H1 (cell line): ENCODE measurements around the gene ABHD18. TPM values are rescaled to one million over a fixed set of nuclear protein-coding genes. Genes with fewer than 3 reads are reported as not detected.

ENCODE experiments used
- BCL11A ChIP-seq, 2 experiments: IDR thresholded peaks; one replicate each; pipeline ENCODE4 v1.6.1; 2011; ENCODE audit warnings: low read depth in 2 of 2, low read length in 2 of 2, mild to moderate bottlenecking in 2 of 2
- EGR1 ChIP-seq: IDR thresholded peaks from 2 replicates; pipeline ENCODE4 v1.6.1; 2011; ENCODE audit warnings: low read depth, low read length, borderline replicate concordance
- EP300 ChIP-seq, 2 experiments: IDR thresholded peaks; 1 replicate in 1 of 2; 2 replicates in 1 of 2; pipeline ENCODE4 v1.6.1; 2011 to 2012; ENCODE audit warnings: low read depth in 2 of 2, low read length in 2 of 2, mild to moderate bottlenecking in 2 of 2, borderline replicate concordance in 1 of 2, inconsistent platforms in 1 of 2, moderate library complexity in 1 of 2
- MAFK ChIP-seq: IDR thresholded peaks from 2 replicates; pipeline ENCODE4 v1.6.1; 2012; ENCODE audit warnings: low read depth, mild to moderate bottlenecking, improper control_type of control experiment, low read length
- TAF1 ChIP-seq: IDR thresholded peaks from 2 replicates; pipeline ENCODE4 v1.6.1; 2011; ENCODE audit warnings: mild to moderate bottlenecking, low read depth, low read length
- YY1 ChIP-seq: IDR thresholded peaks from 2 replicates; pipeline ENCODE4 v1.6.1; 2011; ENCODE audit warnings: low read depth, mild to moderate bottlenecking, low read length
- polyA plus RNA-seq, 7 experiments: library from polyadenylated mRNA; depleted of rRNA in 3 of 7; stranded (reverse) in 5 of 7; unstranded in 2 of 7; fragments of >200 nt in 5 of 7; fragments of 200-250 nt in 2 of 7; gene quantifications; 1 replicate in 5 of 7; 2 replicates in 1 of 7; 4 replicates in 1 of 7; pipeline versions ENCODE4 v1.2.1 to v1.2.3, GENCODE V29; 2011 to 2013; ENCODE audit warnings: missing spikeins in 2 of 7, mixed read lengths in 2 of 7
- total RNA-seq: library from RNA; stranded (reverse); fragmentation: NEBNext Ultra II Directional; extraction: Animal tissue kit (Norgen Biotek cat#: 25700); gene quantifications from 2 replicates; pipeline ENCODE4 v1.2.1, GENCODE V29; 2021

The ABHD18 gene
- total and polyA plus RNA-seq, 2 of the 8 experiments (the other 6 are each of a cell fraction or from before 2014, with no cell fraction given): 2.7 to 17.0 TPM

DNA sequence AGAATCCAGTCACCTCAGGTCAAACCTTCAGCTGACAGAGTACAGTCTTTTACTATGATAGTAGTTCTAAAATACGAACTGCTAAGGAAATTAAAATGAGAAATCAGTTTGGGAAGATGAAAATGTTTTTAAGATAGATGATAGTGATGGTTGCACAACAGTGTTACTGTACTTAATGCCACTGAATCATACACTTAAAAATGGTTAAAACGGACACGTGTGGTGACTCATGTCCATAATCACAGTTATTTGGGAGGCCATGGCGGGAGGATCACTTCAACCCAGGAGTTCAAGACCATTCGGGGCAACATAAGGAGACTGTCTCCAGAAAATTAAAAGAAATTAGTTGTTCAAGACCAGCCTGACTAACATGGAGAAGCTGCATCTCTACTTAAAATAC is 41.4 kb downstream of the ABHD18 start (continued):
- TF ChIP-seq MAFK (no peak), YY1 (no peak), TAF1 (no peak), EP300 (IDR thresholded peaks at IDR 0.05; ENCODE audit: borderline replicate concordance in 1 of 2, low read depth in 2 of 2, low read length in 2 of 2) (no peak), EGR1 (no peak), BCL11A (IDR thresholded peaks at IDR 0.05; ENCODE audit: low read depth in 2 of 2, low read length in 2 of 2) (no peak)
